DOHH2 (cell line): ENCODE measurements around the gene KRTAP16-1.

Experiments
- H3F3A ChIP-seq: fragments of 200-600 bp; sonication (generic), shearing (Covaris generic); 2 replicates; pipeline ENCODE4 v1.6.0; 2016; ENCODE audit warnings: antibody characterized with exemption, mild to moderate bottlenecking; ENCODE audit not compliant: control insufficient read depth, insufficient read depth
- H3K27ac ChIP-seq: fragments of 200-600 bp; sonication (generic); 2 replicates; pipeline ENCODE4 v1.5.1; 2014; ENCODE audit warnings: low read depth, mild to moderate bottlenecking, low read length, moderate library complexity
- H3K27me3 ChIP-seq: fragments of 200-600 bp; sonication (generic); 2 replicates; pipeline ENCODE4 v1.6.1; 2014; ENCODE audit warnings: mild to moderate bottlenecking, low read length, mixed read lengths; ENCODE audit not compliant: control insufficient read depth
- H3K36me3 ChIP-seq: fragments of 200-600 bp; sonication (generic); 2 replicates; pipeline ENCODE4 v1.6.1; 2014; ENCODE audit warnings: mild to moderate bottlenecking, low read length, moderate library complexity, mixed read lengths; ENCODE audit not compliant: control insufficient read depth
- H3K4me1 ChIP-seq: fragments of 200-600 bp; sonication (generic); 2 replicates; pipeline ENCODE4 v1.6.1; 2014; ENCODE audit warnings: mild to moderate bottlenecking, low read length, mixed read lengths; ENCODE audit not compliant: control insufficient read depth
- H3K4me2 ChIP-seq: fragments of 200-600 bp; sonication (generic); 2 replicates; pipeline ENCODE4 v1.6.0; 2014; ENCODE audit warnings: mild to moderate bottlenecking, low read length, moderate library complexity
- H3K4me3 ChIP-seq: fragments of 200-600 bp; sonication (generic); 2 replicates; pipeline ENCODE4 v1.5.1; 2014; ENCODE audit warnings: mild to moderate bottlenecking, low read length, mixed read lengths
- H3K79me2 ChIP-seq: fragments of 200-600 bp; sonication (generic); 2 replicates; pipeline ENCODE4 v1.6.1; 2014; ENCODE audit warnings: mild to moderate bottlenecking, low read length, mixed read lengths; ENCODE audit not compliant: control insufficient read depth
- H3K9me2 ChIP-seq: fragments of 200-600 bp; sonication (generic); replicated peaks from 2 replicates; pipeline ENCODE4 v1.6.1; 2014; ENCODE audit warnings: mild to moderate bottlenecking, low read length, mixed read lengths; ENCODE audit not compliant: control insufficient read depth
- H3K9me3 ChIP-seq: fragments of 200-600 bp; sonication (generic); 2 replicates; pipeline ENCODE4 v1.6.1; 2014; ENCODE audit warnings: antibody characterized with exemption, low read length, mixed read lengths; ENCODE audit not compliant: control insufficient read depth, insufficient read depth
- H4K20me1 ChIP-seq: fragments of 200-600 bp; sonication (generic); 2 replicates; pipeline ENCODE4 v1.6.0; 2014; ENCODE audit warnings: low read depth, mild to moderate bottlenecking, antibody characterized with exemption, low read length, moderate library complexity; ENCODE audit not compliant: control insufficient read depth, insufficient read depth
- EZH2phosphoT487 ChIP-seq: fragments of 200-600 bp; sonication (generic); IDR thresholded peaks from 2 replicates; pipeline ENCODE4 v1.6.1; 2017; ENCODE audit warnings: borderline replicate concordance, mild to moderate bottlenecking, antibody characterized with exemption, low read length, moderate library complexity, mixed read lengths
- TF ChIP-seq, protein P1 (sequence below): fragments of 200-600 bp; sonication (generic); IDR thresholded peaks from one replicate; pipeline ENCODE4 v1.5.1; 2014; ENCODE audit warnings: antibody characterized with exemption, mild to moderate bottlenecking, low read depth, low read length; ENCODE audit not compliant: poor library complexity, severe bottlenecking

The KRTAP16-1 gene

DNA sequence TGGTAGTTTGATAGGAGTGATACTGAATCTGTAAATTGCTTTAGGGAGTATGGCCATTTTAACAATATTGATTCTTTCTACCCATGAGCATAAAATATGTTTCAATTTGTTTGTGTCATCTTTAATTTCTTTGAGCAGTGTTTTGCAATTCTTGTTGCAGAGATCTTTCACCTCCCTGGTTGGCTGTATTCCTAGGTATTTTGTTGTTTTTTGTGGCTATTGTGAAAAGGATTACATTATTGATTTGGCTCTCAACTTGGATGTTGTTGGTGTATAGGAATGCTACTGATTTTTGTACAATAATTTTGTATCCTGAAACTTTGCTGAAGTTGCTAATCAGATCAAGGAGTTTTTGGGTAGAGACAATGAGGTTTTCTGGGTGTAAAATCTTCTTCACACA lies 50.7 kb downstream of the KRTAP16-1 start:
- H3K4me1 ChIP-seq, result no peaks in the 10 kb centered on the region
- no peak overlapping the region for H3K4me2 ChIP-seq
- no peak overlapping the region for H3K4me3 ChIP-seq
- no peaks in the 10 kb centered on the region for H3K79me2 ChIP-seq
- no peaks in the 10 kb centered on the region for H3K36me3 ChIP-seq
- H3K27ac ChIP-seq, result no peak overlapping the region
- H3K9me3 ChIP-seq, result no peaks in the 10 kb centered on the region
- H3F3A ChIP-seq, result no peaks in the 10 kb centered on the region
- no peaks in the 10 kb centered on the region for H3K9me2 ChIP-seq
- H4K20me1 ChIP-seq, result no peaks in the 10 kb centered on the region
- TF ChIP-seq EZH2phosphoT487, result no peak
- TF ChIP-seq, protein P1, sequence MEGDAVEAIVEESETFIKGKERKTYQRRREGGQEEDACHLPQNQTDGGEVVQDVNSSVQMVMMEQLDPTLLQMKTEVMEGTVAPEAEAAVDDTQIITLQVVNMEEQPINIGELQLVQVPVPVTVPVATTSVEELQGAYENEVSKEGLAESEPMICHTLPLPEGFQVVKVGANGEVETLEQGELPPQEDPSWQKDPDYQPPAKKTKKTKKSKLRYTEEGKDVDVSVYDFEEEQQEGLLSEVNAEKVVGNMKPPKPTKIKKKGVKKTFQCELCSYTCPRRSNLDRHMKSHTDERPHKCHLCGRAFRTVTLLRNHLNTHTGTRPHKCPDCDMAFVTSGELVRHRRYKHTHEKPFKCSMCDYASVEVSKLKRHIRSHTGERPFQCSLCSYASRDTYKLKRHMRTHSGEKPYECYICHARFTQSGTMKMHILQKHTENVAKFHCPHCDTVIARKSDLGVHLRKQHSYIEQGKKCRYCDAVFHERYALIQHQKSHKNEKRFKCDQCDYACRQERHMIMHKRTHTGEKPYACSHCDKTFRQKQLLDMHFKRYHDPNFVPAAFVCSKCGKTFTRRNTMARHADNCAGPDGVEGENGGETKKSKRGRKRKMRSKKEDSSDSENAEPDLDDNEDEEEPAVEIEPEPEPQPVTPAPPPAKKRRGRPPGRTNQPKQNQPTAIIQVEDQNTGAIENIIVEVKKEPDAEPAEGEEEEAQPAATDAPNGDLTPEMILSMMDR, result no peak
- peaks cover 26% of the 10 kb centered on the region for H3K27me3 ChIP-seq
